ENCODE results near the gene DENND1B.

Gene DENND1B

DNA sequence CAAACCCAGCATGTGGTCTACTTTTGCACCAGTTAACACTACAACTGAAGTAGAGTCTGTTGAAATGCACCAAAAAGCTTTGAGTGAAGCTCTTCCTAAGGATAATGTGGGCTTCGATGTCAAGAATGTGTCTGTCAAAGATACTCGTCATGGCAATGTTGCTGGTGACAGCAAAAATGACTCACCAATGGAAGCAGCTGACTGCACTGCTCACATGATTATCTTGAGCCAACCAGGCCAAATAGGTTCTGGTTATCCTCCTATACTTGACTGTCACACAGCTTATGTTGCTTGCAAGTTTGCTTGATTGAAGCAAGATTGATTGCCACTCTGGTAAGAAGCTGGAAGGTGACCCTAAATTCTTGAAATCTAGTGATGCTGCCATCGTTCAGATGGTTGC, 85.2 kb downstream of the DENND1B start:
- Histone ChIP-seq H2AFZ (ENCODE audit: low read depth, low read length) (no peak overlapping the region), H4K20me1 (ENCODE audit: insufficient read depth, low read length) (no peaks in the 10 kb centered on the region), H3K79me2 (ENCODE audit: insufficient read depth, low read length) (peaks cover 73% of the 10 kb centered on the region), H3K9ac (ENCODE audit: low read depth, low read length) (no peak overlapping the region), H3K9me3 (ENCODE audit: insufficient read depth, low read length, severe bottlenecking) (peaks cover 12% of the 10 kb centered on the region), H3K27me3 (ENCODE audit: insufficient read depth, low read length, poor library complexity) (no peaks in the 10 kb centered on the region), H3K36me3 (ENCODE audit: insufficient read depth, low read length) (peaks cover 15% of the 10 kb centered on the region), H3K4me2 (ENCODE audit: insufficient read depth, low read length) (no peak overlapping the region), H3K27ac (ENCODE audit: low read length) (no peak overlapping the region), H3K4me3 (ENCODE audit: low read depth in 1 of 2, low read length in 2 of 2) (no peak overlapping the region), H3K4me1 (ENCODE audit: insufficient read depth, low read length) (no peaks in the 10 kb centered on the region)
- no peak for DNase-seq
- no peak for ATAC-seq (ENCODE audit: insufficient read depth, low read depth)
- no peak for TF ChIP-seq EZH2 (IDR thresholded peaks at IDR 0.05; ENCODE audit: borderline replicate concordance, low read depth, low read length, severe bottlenecking)
- TF ChIP-seq, protein P1, sequence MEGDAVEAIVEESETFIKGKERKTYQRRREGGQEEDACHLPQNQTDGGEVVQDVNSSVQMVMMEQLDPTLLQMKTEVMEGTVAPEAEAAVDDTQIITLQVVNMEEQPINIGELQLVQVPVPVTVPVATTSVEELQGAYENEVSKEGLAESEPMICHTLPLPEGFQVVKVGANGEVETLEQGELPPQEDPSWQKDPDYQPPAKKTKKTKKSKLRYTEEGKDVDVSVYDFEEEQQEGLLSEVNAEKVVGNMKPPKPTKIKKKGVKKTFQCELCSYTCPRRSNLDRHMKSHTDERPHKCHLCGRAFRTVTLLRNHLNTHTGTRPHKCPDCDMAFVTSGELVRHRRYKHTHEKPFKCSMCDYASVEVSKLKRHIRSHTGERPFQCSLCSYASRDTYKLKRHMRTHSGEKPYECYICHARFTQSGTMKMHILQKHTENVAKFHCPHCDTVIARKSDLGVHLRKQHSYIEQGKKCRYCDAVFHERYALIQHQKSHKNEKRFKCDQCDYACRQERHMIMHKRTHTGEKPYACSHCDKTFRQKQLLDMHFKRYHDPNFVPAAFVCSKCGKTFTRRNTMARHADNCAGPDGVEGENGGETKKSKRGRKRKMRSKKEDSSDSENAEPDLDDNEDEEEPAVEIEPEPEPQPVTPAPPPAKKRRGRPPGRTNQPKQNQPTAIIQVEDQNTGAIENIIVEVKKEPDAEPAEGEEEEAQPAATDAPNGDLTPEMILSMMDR (IDR thresholded peaks at IDR 0.05; ENCODE audit: borderline replicate concordance, extremely low read depth, low read length, poor library complexity, severe bottlenecking) = no peak

DNA sequence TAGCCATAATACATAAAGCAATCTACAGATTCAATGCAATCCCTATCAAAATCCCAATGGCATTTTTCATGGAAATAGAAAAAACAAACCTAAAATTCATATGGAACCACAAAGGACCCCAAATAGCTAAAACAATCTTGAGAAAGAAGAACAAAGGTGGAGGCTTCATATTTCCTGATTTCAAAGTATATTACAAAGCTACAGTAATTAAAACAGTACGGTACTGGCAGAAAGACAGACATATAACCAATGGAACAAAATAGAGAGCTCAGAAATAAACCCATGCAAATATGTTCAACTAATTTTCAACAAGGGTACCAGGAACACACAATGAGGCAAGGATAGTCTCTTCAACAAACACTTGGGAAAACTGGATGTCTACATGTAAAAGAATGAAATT, 87.0 kb downstream of the DENND1B start:
- Histone ChIP-seq H2AFZ (ENCODE audit: low read depth, low read length) (no peak overlapping the region), H3K27me3 (ENCODE audit: insufficient read depth, low read length, poor library complexity) (no peaks in the 10 kb centered on the region), H3K36me3 (ENCODE audit: insufficient read depth, low read length) (peaks cover 15% of the 10 kb centered on the region), H4K20me1 (ENCODE audit: insufficient read depth, low read length) (no peaks in the 10 kb centered on the region; the same call in 1 of the 2 replicates), H3K9ac (ENCODE audit: low read depth, low read length) (no peak overlapping the region), H3K79me2 (ENCODE audit: insufficient read depth, low read length) (peaks cover 81% of the 10 kb centered on the region), H3K4me3 (ENCODE audit: low read depth in 1 of 2, low read length in 2 of 2) (no peak overlapping the region), H3K4me1 (ENCODE audit: insufficient read depth, low read length) (no peaks in the 10 kb centered on the region), H3K27ac (ENCODE audit: low read length) (no peak overlapping the region), H3K4me2 (ENCODE audit: insufficient read depth, low read length) (no peak overlapping the region), H3K9me3 (ENCODE audit: insufficient read depth, low read length, severe bottlenecking) (peaks cover 12% of the 10 kb centered on the region)
- no peak for DNase-seq
- no peak for ATAC-seq (ENCODE audit: insufficient read depth, low read depth)
- TF ChIP-seq, protein P1 (IDR thresholded peaks at IDR 0.05; ENCODE audit: borderline replicate concordance, extremely low read depth, low read length, poor library complexity, severe bottlenecking) = no peak
- TF ChIP-seq EZH2 (IDR thresholded peaks at IDR 0.05; ENCODE audit: borderline replicate concordance, low read depth, low read length, severe bottlenecking) = no peak

DNA sequence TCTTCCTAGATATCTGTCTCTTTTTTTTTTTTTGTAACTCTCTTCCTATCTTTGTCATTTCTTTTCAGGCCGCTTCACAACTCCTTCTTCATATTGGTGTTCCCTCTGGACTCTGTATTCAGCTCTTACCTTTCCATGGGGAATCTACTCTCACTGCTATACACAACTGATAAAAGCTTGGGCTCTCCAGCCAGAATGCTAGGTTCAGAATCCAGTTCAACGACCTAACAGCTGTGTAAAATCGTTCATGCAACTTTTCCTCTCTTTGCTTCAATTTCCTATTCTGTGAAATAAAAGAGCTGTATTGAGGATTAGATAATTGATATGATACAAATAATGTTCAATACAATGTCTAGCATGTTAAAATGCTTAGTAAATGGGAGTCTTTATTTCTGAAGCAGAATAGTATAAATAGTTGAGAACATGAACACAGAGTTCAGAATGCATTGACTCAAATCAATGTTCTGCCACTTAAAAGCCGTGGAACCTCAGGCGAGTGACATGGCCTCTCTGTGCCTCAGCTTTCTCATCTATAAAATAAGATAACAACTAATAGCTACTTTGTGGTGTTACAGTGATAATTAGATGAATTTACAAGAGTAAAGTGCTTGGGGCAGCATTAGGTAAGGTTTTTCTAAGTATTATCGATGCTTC, 88.5 kb downstream of the DENND1B start:
- Histone ChIP-seq H3K27ac (ENCODE audit: low read length) (no peak overlapping the region), H3K9ac (ENCODE audit: low read depth, low read length) (no peak overlapping the region), H3K4me2 (ENCODE audit: insufficient read depth, low read length) (no peak overlapping the region), H4K20me1 (ENCODE audit: insufficient read depth, low read length) (no peaks in the 10 kb centered on the region; the same call in 1 of the 2 replicates), H3K36me3 (ENCODE audit: insufficient read depth, low read length) (peaks cover 15% of the 10 kb centered on the region), H2AFZ (ENCODE audit: low read depth, low read length) (no peak overlapping the region), H3K4me1 (ENCODE audit: insufficient read depth, low read length) (no peaks in the 10 kb centered on the region), H3K79me2 (ENCODE audit: insufficient read depth, low read length) (peaks cover 76% of the 10 kb centered on the region), H3K4me3 (ENCODE audit: low read depth in 1 of 2, low read length in 2 of 2) (no peak overlapping the region), H3K9me3 (ENCODE audit: insufficient read depth, low read length, severe bottlenecking) (peaks cover 12% of the 10 kb centered on the region), H3K27me3 (ENCODE audit: insufficient read depth, low read length, poor library complexity) (no peaks in the 10 kb centered on the region)
- DNase-seq (no peak), ATAC-seq (ENCODE audit: insufficient read depth, low read depth) (no peak)
- TF ChIP-seq, protein P1 (IDR thresholded peaks at IDR 0.05; ENCODE audit: borderline replicate concordance, extremely low read depth, low read length, poor library complexity, severe bottlenecking) = no peak
- no peak for TF ChIP-seq EZH2 (IDR thresholded peaks at IDR 0.05; ENCODE audit: borderline replicate concordance, low read depth, low read length, severe bottlenecking)
